ENCODE results near the gene PVR. TPM values are rescaled to one million over a fixed set of nuclear protein-coding genes. Genes with fewer than 3 reads are reported as not detected.

Gene PVR
- total and polyA plus RNA-seq, 2 of the 4 experiments (the other 2 are of a cell fraction) = 106 to 122 TPM

- Histone ChIP-seq H2AFZ (replicated peaks; ENCODE audit: low read length, poor library complexity) (no peak overlapping the region), H3K18ac (ENCODE audit: low read depth, low read length) (no peak overlapping the region), H3K27me3 (ENCODE audit: control insufficient read depth, insufficient read depth, low read length) (no peaks in the 10 kb centered on the region), H4K20me1 (ENCODE audit: insufficient read depth, low read length) (no peaks in the 10 kb centered on the region), H3K36me3 (ENCODE audit: control insufficient read depth, insufficient read depth, low read length) (peaks cover 5% of the 10 kb centered on the region; the same call in 1 of the 2 replicates), H3K4me2 (ENCODE audit: low read depth, low read length) (no peak overlapping the region), H2AK9ac (replicated peaks; ENCODE audit: low read depth, low read length, poor library complexity) (no peak overlapping the region), H2BK120ac (ENCODE audit: low read depth, low read length) (peak overlapping the region; percentile 24; the same call in 1 of the 2 replicates), H3K9me3 (ENCODE audit: control insufficient read depth, insufficient read depth, low read length) (no peaks in the 10 kb centered on the region), H2BK20ac (ENCODE audit: low read depth, low read length) (peak overlapping the region; percentile 51; the same call in 1 of the 2 replicates), H3K4me3 (ENCODE audit: insufficient read depth, low read depth, low read length) (no peak overlapping the region), H3K79me1 (ENCODE audit: low read depth in 1 of 2, low read length in 2 of 2) (0 out of 4 replicates have a peak, but pooled peaks cover 0 to 3% of the 10 kb centered on the region in 2 experiments), H3K9ac (ENCODE audit: low read depth, low read length) (no peak overlapping the region), H3K4ac (ENCODE audit: low read depth, low read length) (peak overlapping the region; percentile 14; the same call in 1 of the 2 replicates), H2AK5ac (ENCODE audit: low read depth, low read length) (peak overlapping the region; percentile 63), H3K4me1 (ENCODE audit: control insufficient read depth, insufficient read depth, low read length) (peaks cover 5% of the 10 kb centered on the region), H2BK5ac (ENCODE audit: low read depth, low read length, poor library complexity, severe bottlenecking) (no peak overlapping the region), H3K23ac (ENCODE audit: low read depth, low read length) (no peak overlapping the region), H3K27ac (ENCODE audit: insufficient read depth, low read length) (no peak overlapping the region), H3K9me1 (ENCODE audit: insufficient read depth, low read length) (peaks cover 3% of the 10 kb centered on the region), H3K14ac (replicated peaks; ENCODE audit: low read depth, low read length) (0 out of 2 replicates have a peak overlapping the region, but pooled peaks have one; percentile 20), H4K91ac (ENCODE audit: insufficient read depth, low read depth, low read length) (peak overlapping the region; percentile 58; the same call in 1 of the 2 replicates), H3K56ac (ENCODE audit: extremely low read depth, insufficient read depth, low read length) (no peak overlapping the region), H4K5ac (ENCODE audit: low read depth, low read length) (no peak overlapping the region; the same call in 1 of the 2 replicates), H2BK15ac (ENCODE audit: low read depth, low read length) (peak overlapping the region; percentile 39; the same call in 1 of the 3 replicates), H4K8ac (ENCODE audit: low read depth in 2 of 2, low read length in 2 of 2) (peak overlapping the region in 1 of 2 experiments; percentile 47; a peak in 1 of 4 replicates)
- in situ Hi-C loops (cut with MboI; ENCODE audit: low sequenced_read_pairs) = loop anchor here (10.0 kb wide), 1 partner anchor 268 kb away; the partner anchor contains the start of gene CLPTM1
- no peak for DNase-seq
- intact Hi-C loops (cut with micrococcal nuclease) = no loop called here
- no TSS peak for BruUV-seq (replicated peaks)
- 58% methylated on average over 2 of the region's 4 CpGs; no CpG with 5 or more reads in 1 of the 2 experiments for WGBS, 2 experiments (ENCODE audit: extremely low coverage in 2 of 2, insufficient read length in 1 of 2)
- TF ChIP-seq CEBPB (IDR thresholded peaks at IDR 0.05; ENCODE audit: low read depth, low read length) (no peak), CHD1 (IDR thresholded peaks at IDR 0.05; ENCODE audit: low read depth, low read length) (no peak), POLR2A (IDR thresholded peaks at IDR 0.05; ENCODE audit: low read depth, low read length) (no peak), USF2 (IDR thresholded peaks at IDR 0.05; ENCODE audit: low read depth, low read length) (no peak), NFE2L2 (IDR thresholded peaks at IDR 0.05; ENCODE audit: low read depth, low read length) (no peak), MAZ (IDR thresholded peaks at IDR 0.05; ENCODE audit: borderline replicate concordance, low read depth, low read length) (no peak), BHLHE40 (IDR thresholded peaks at IDR 0.05; ENCODE audit: low read depth, low read length) (no peak), ELK1 (IDR thresholded peaks at IDR 0.05; ENCODE audit: borderline replicate concordance, low read depth, low read length) (no peak), SMC3 (IDR thresholded peaks at IDR 0.05; ENCODE audit: low read depth, low read length) (no peak), MXI1 (IDR thresholded peaks at IDR 0.05; ENCODE audit: borderline replicate concordance, low read depth, low read length) (no peak), FOS (IDR thresholded peaks at IDR 0.05; ENCODE audit: low read depth, low read length) (no peak), MAFK (IDR thresholded peaks at IDR 0.05; ENCODE audit: low read depth, low read length) (no peak), RFX5 (IDR thresholded peaks at IDR 0.05; ENCODE audit: low read depth, low read length) (no peak), RCOR1 (IDR thresholded peaks at IDR 0.05; ENCODE audit: insufficient replicate concordance, low read length) (no peak)
- TF ChIP-seq, protein P1, sequence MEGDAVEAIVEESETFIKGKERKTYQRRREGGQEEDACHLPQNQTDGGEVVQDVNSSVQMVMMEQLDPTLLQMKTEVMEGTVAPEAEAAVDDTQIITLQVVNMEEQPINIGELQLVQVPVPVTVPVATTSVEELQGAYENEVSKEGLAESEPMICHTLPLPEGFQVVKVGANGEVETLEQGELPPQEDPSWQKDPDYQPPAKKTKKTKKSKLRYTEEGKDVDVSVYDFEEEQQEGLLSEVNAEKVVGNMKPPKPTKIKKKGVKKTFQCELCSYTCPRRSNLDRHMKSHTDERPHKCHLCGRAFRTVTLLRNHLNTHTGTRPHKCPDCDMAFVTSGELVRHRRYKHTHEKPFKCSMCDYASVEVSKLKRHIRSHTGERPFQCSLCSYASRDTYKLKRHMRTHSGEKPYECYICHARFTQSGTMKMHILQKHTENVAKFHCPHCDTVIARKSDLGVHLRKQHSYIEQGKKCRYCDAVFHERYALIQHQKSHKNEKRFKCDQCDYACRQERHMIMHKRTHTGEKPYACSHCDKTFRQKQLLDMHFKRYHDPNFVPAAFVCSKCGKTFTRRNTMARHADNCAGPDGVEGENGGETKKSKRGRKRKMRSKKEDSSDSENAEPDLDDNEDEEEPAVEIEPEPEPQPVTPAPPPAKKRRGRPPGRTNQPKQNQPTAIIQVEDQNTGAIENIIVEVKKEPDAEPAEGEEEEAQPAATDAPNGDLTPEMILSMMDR (conservative IDR thresholded peaks at IDR 0.05; ENCODE audit: low read depth, low read length) = no peak
- dilution Hi-C loops (cut with HindIII; ENCODE audit: low sequenced_read_pairs, unreplicated experiment) = no loop called here
- no peak for ATAC-seq (ENCODE audit: low read depth)
- ChIA-PET POLR2A (ENCODE audit: unreplicated experiment) (no interaction called here), CTCF (no interaction called here)
Observed at GRCh38 chr19:44686896-44687295, 43.2 kb downstream of the PVR start.
